ENCODE measurements around the gene SYTL2.
A peak's percentile ranks its signal among the peaks of the same experiment; 100 is the strongest.

The SYTL2 gene

GRCh38 chr11:85827748-85828639, 17.1 kb upstream of the SYTL2 start:
- no peak for DNase-seq (ENCODE audit: low read depth, low spot score)

- DNase-seq (ENCODE audit: low read depth, low spot score), result no peak
These were observed 15.3 kb upstream of the SYTL2 start for GRCh38 chr11:85826116-85826855.

- DNase-seq (ENCODE audit: low read depth, low spot score), result no peak
These were observed 14.7 kb upstream of the SYTL2 start for GRCh38 chr11:85825616-85826015.

- DNase-seq (ENCODE audit: low read depth, low spot score), result peak; percentile 43
These were observed 12.9 kb upstream of the SYTL2 start for GRCh38 chr11:85823816-85824215.

- DNase-seq (ENCODE audit: low read depth, low spot score), result no peak
These were observed 11.9 kb upstream of the SYTL2 start for GRCh38 chr11:85822814-85823213.

- no peak for DNase-seq (ENCODE audit: low read depth, low spot score)
These were observed 10.7 kb upstream of the SYTL2 start for GRCh38 chr11:85821636-85822035.

- no peak for DNase-seq (ENCODE audit: low read depth, low spot score)
These were observed 8.5 kb upstream of the SYTL2 start for GRCh38 chr11:85819441-85819840.

- DNase-seq (ENCODE audit: low read depth, low spot score), result no peak
These were observed 4.4 kb upstream of the SYTL2 start for GRCh38 chr11:85815186-85815931.

- no peak for DNase-seq (ENCODE audit: low read depth, low spot score)
These were observed 2.8 kb upstream of the SYTL2 start for GRCh38 chr11:85813721-85814120.

GRCh38 chr11:85811624-85812023, 683 bp upstream of the SYTL2 start:
- no peak for DNase-seq (ENCODE audit: low read depth, low spot score)

GRCh38 chr11:85810521-85810870, 445 bp downstream of the SYTL2 start:
- DNase-seq (ENCODE audit: low read depth, low spot score), result no peak

GRCh38 chr11:85809863-85810262, 1.1 kb downstream of the SYTL2 start:
- no peak for DNase-seq (ENCODE audit: low read depth, low spot score)

- DNase-seq (ENCODE audit: low read depth, low spot score), result no peak
These were observed 1.8 kb downstream of the SYTL2 start for GRCh38 chr11:85809191-85809590.

- DNase-seq (ENCODE audit: low read depth, low spot score), result no peak
These were observed 4.1 kb downstream of the SYTL2 start for GRCh38 chr11:85806876-85807275.

- no peak for DNase-seq (ENCODE audit: low read depth, low spot score)
These were observed 4.9 kb downstream of the SYTL2 start for GRCh38 chr11:85806016-85806415.

- no peak for DNase-seq (ENCODE audit: low read depth, low spot score)
These were observed 5.6 kb downstream of the SYTL2 start for GRCh38 chr11:85805387-85805786.

GRCh38 chr11:85803920-85804319, 7.0 kb downstream of the SYTL2 start:
- DNase-seq (ENCODE audit: low read depth, low spot score), result no peak

GRCh38 chr11:85803303-85803702, 7.6 kb downstream of the SYTL2 start:
- DNase-seq (ENCODE audit: low read depth, low spot score), result no peak

GRCh38 chr11:85801527-85801926, 9.4 kb downstream of the SYTL2 start:
- no peak for DNase-seq (ENCODE audit: low read depth, low spot score)

- no peak for DNase-seq (ENCODE audit: low read depth, low spot score)
These were observed 10.2 kb downstream of the SYTL2 start for GRCh38 chr11:85800595-85801342.

GRCh38 chr11:85799142-85799541, 11.8 kb downstream of the SYTL2 start:
- no peak for DNase-seq (ENCODE audit: low read depth, low spot score)

GRCh38 chr11:85798361-85798760, 12.6 kb downstream of the SYTL2 start:
- no peak for DNase-seq (ENCODE audit: low read depth, low spot score)

Data from activated CD4-positive, CD25-positive, alpha-beta regulatory T cell treated with anti-CD3 and anti-CD28 coated beads, Interleukin-2, amount 50 U/mL, for 16 hours (primary cell).